ENCODE results near the gene ACACA. TPM values are rescaled to one million over a fixed set of nuclear protein-coding genes. Genes with fewer than 3 reads are reported as not detected.

ACACA gene
- total RNA-seq, 1 donor from 2014 or later = 42.4 TPM

GRCh38 chr17:37054894-37055293, 351.7 kb downstream of the ACACA start:
- no peak for TF ChIP-seq CTCF (IDR thresholded peaks at IDR 0.05)
- no peak overlapping the region for H3K27ac Mint-ChIP-seq
- H3K4me3 Mint-ChIP-seq = no peak overlapping the region
- H3K27me3 Mint-ChIP-seq = no peaks in the 10 kb centered on the region
- ChIA-PET POLR2A (interaction anchor here (0.6 kb wide), 1 partner anchor 1165 kb away, joined by 3 read pairs; no protein-coding TSS in a partner anchor), CTCF (interaction anchor here (0.8 kb wide), 1 partner anchor 9 kb away, joined by 3 read pairs; no protein-coding TSS in a partner anchor)
- H3K4me1 Mint-ChIP-seq = no peaks in the 10 kb centered on the region
- ATAC-seq (ENCODE audit: low read depth) (no peak), DNase-seq (no peak)
- intact Hi-C loops (cut with micrococcal nuclease) = no loop called here
- H3K36me3 Mint-ChIP-seq (ENCODE audit: low read depth) = peaks cover 68% of the 10 kb centered on the region
- H3K9me3 Mint-ChIP-seq = no peaks in the 10 kb centered on the region

GRCh38 chr17:37052450-37052849, 354.2 kb downstream of the ACACA start:
- CTCF ChIA-PET = no interaction called here
- DNase-seq (no peak), ATAC-seq (ENCODE audit: low read depth) (no peak)
- no peak for TF ChIP-seq CTCF (IDR thresholded peaks at IDR 0.05)
- Mint-ChIP-seq H3K36me3 (ENCODE audit: low read depth) (peaks cover 73% of the 10 kb centered on the region), H3K4me3 (no peak overlapping the region), H3K27ac (no peak overlapping the region), H3K27me3 (no peaks in the 10 kb centered on the region), H3K4me1 (peaks cover 5% of the 10 kb centered on the region), H3K9me3 (no peaks in the 10 kb centered on the region)
- POLR2A ChIA-PET = no interaction called here
- intact Hi-C loops (cut with micrococcal nuclease) = no loop called here

GRCh38 chr17:37051833-37052232, 354.8 kb downstream of the ACACA start:
- CTCF ChIA-PET = interaction anchor here (0.7 kb wide), 1 partner anchor 424 kb away, joined by 3 read pairs; no protein-coding TSS in a partner anchor
- H3K27ac Mint-ChIP-seq = no peak overlapping the region
- DNase-seq = no peak
- no peaks in the 10 kb centered on the region for H3K27me3 Mint-ChIP-seq
- H3K9me3 Mint-ChIP-seq = no peaks in the 10 kb centered on the region
- peaks cover 68% of the 10 kb centered on the region for H3K36me3 Mint-ChIP-seq (ENCODE audit: low read depth)
- no peak for TF ChIP-seq CTCF (IDR thresholded peaks at IDR 0.05)
- intact Hi-C loops (cut with micrococcal nuclease) = no loop called here
- POLR2A ChIA-PET = no interaction called here
- no peak for ATAC-seq (ENCODE audit: low read depth)
- peaks cover 6% of the 10 kb centered on the region for H3K4me1 Mint-ChIP-seq
- no peak overlapping the region for H3K4me3 Mint-ChIP-seq

- no peak for TF ChIP-seq CTCF (IDR thresholded peaks at IDR 0.05)
- ChIA-PET CTCF (interaction anchor here (0.7 kb wide), 1 partner anchor 423 kb away, joined by 3 read pairs; no protein-coding TSS in a partner anchor), POLR2A (no interaction called here)
- intact Hi-C loops (cut with micrococcal nuclease) = no loop called here
- DNase-seq = no peak
- no peaks in the 10 kb centered on the region for H3K27me3 Mint-ChIP-seq
- no peaks in the 10 kb centered on the region for H3K9me3 Mint-ChIP-seq
- peaks cover 6% of the 10 kb centered on the region for H3K4me1 Mint-ChIP-seq
- ATAC-seq (ENCODE audit: low read depth) = no peak
- peaks cover 64% of the 10 kb centered on the region for H3K36me3 Mint-ChIP-seq (ENCODE audit: low read depth)
- H3K4me3 Mint-ChIP-seq = no peak overlapping the region
- H3K27ac Mint-ChIP-seq = no peak overlapping the region
Measured at GRCh38 chr17:37051381-37051780, 355.3 kb downstream of the ACACA start.

GRCh38 chr17:37050920-37051319, 355.7 kb downstream of the ACACA start:
- ChIA-PET POLR2A (no interaction called here), CTCF (no interaction called here)
- H3K36me3 Mint-ChIP-seq (ENCODE audit: low read depth) = peaks cover 59% of the 10 kb centered on the region

More at GRCh38 chr17:37050920-37051319, 355.7 kb downstream of the ACACA start:
- Mint-ChIP-seq H3K4me1 (peaks cover 6% of the 10 kb centered on the region), H3K9me3 (no peaks in the 10 kb centered on the region), H3K27me3 (no peaks in the 10 kb centered on the region), H3K4me3 (no peak overlapping the region), H3K27ac (no peak overlapping the region)
- DNase-seq (no peak), ATAC-seq (ENCODE audit: low read depth) (no peak)
- intact Hi-C loops (cut with micrococcal nuclease) = no loop called here
- TF ChIP-seq CTCF (IDR thresholded peaks at IDR 0.05) = no peak
